H9 (cell line): ENCODE data around the gene ABR. TPM values are rescaled to one million over a fixed set of nuclear protein-coding genes. Genes with fewer than 3 reads are reported as not detected.
A peak's percentile ranks its signal among the peaks of the same experiment; 100 is the strongest.

Experiments
- DNase-seq: peaks from one replicate; pipeline ENCODE4 v3.0.0-alpha.2; 2017
- H2AFZ ChIP-seq: one replicate; pipeline ENCODE4 v1.6.1; 2013; ENCODE audit warnings: mild to moderate bottlenecking, low read length, control low read depth, moderate library complexity
- H2AK5ac ChIP-seq: 2 replicates; pipeline ENCODE4 v1.6.1; 2013; ENCODE audit warnings: low read length, control low read depth, mixed read lengths; ENCODE audit not compliant: insufficient read length
- H2BK120ac ChIP-seq: one replicate; pipeline ENCODE4 v1.6.1; 2013; ENCODE audit warnings: low read depth, mild to moderate bottlenecking, low read length, control low read depth, inconsistent platforms; ENCODE audit not compliant: poor library complexity, severe bottlenecking
- H2BK12ac ChIP-seq: 2 replicates; pipeline ENCODE4 v1.6.1; 2013; ENCODE audit warnings: low read length, control low read depth, mixed read lengths, low read depth; ENCODE audit not compliant: insufficient read length
- H2BK15ac ChIP-seq: 2 replicates; pipeline ENCODE4 v1.6.1; 2013; ENCODE audit warnings: low read depth, low read length, control low read depth
- H2BK20ac ChIP-seq: one replicate; pipeline ENCODE4 v1.6.1; 2013; ENCODE audit warnings: low read depth, mild to moderate bottlenecking, low read length, control low read depth, inconsistent platforms; ENCODE audit not compliant: poor library complexity, severe bottlenecking
- H2BK5ac ChIP-seq: 2 replicates; pipeline ENCODE4 v1.6.1; 2013; ENCODE audit warnings: low read length, control low read depth, mixed read lengths; ENCODE audit not compliant: insufficient read length
- H3K14ac ChIP-seq: 2 replicates; pipeline ENCODE4 v1.6.1; 2013; ENCODE audit warnings: low read length, control low read depth; ENCODE audit not compliant: insufficient read depth
- H3K18ac ChIP-seq: 2 replicates; pipeline ENCODE4 v1.6.1; 2013; ENCODE audit warnings: low read depth, mild to moderate bottlenecking, mixed read lengths, low read length, control low read depth; ENCODE audit not compliant: insufficient read length
- H3K23ac ChIP-seq: 2 replicates; pipeline ENCODE4 v1.6.1; 2013; ENCODE audit warnings: low read length, control low read depth, mixed read lengths, low read depth; ENCODE audit not compliant: insufficient read length
- H3K23me2 ChIP-seq: 2 replicates; pipeline ENCODE4 v1.6.1; 2013; ENCODE audit warnings: low read depth, mild to moderate bottlenecking, mixed read lengths, low read length, control low read depth; ENCODE audit not compliant: insufficient read length, poor library complexity, severe bottlenecking
- H3K27ac ChIP-seq: 2 replicates; pipeline ENCODE4 v1.5.1; 2013; ENCODE audit warnings: low read length, control low read depth, mixed read lengths, low read depth; ENCODE audit not compliant: insufficient read length
- H3K27me3 ChIP-seq: 2 replicates; pipeline ENCODE4 v1.6.1; 2013; ENCODE audit warnings: low read length, control low read depth, inconsistent platforms; ENCODE audit not compliant: insufficient read depth
- H3K4ac ChIP-seq: 2 replicates; pipeline ENCODE4 v1.6.1; 2013; ENCODE audit warnings: low read depth, mild to moderate bottlenecking, control low read depth, inconsistent platforms, low read length, moderate library complexity
- H3K4me1 ChIP-seq: 2 replicates; pipeline ENCODE4 v1.6.1; 2013; ENCODE audit warnings: low read length, control low read depth, inconsistent platforms; ENCODE audit not compliant: insufficient read depth
- H3K4me2 ChIP-seq: 2 replicates; pipeline ENCODE4 v1.6.1; 2013; ENCODE audit warnings: low read length, control low read depth, mixed read lengths; ENCODE audit not compliant: insufficient read length, insufficient read depth
- H3K56ac ChIP-seq: 2 replicates; pipeline ENCODE4 v1.6.1; 2013; ENCODE audit warnings: low read depth, mild to moderate bottlenecking, mixed read lengths, low read length, control low read depth; ENCODE audit not compliant: insufficient read length
- H3K79me1 ChIP-seq: 2 replicates; pipeline ENCODE4 v1.6.1; 2013; ENCODE audit warnings: low read depth, mild to moderate bottlenecking, moderate library complexity, low read length, control low read depth, inconsistent platforms; ENCODE audit not compliant: insufficient read depth, poor library complexity, severe bottlenecking
- H3K79me2 ChIP-seq: 2 replicates; pipeline ENCODE4 v1.6.1; 2013; ENCODE audit warnings: low read length, control low read depth, inconsistent platforms; ENCODE audit not compliant: insufficient read depth
- H3K9ac ChIP-seq: 2 replicates; pipeline ENCODE4 v1.6.1; 2013; ENCODE audit warnings: low read length, control low read depth, mixed read lengths; ENCODE audit not compliant: insufficient read length; ENCODE audit errors: extremely low read depth
- H3K9me3 ChIP-seq: one replicate; pipeline ENCODE4 v1.6.1; 2013; ENCODE audit warnings: low read depth, low read length, inconsistent platforms; ENCODE audit not compliant: control insufficient read depth
- H3T11ph ChIP-seq: one replicate; pipeline ENCODE4 v1.6.1; 2013; ENCODE audit warnings: mild to moderate bottlenecking, low read length, control low read depth, inconsistent platforms
- H4K20me1 ChIP-seq: one replicate; pipeline ENCODE4 v1.6.1; 2013; ENCODE audit not compliant: control insufficient read depth, insufficient read length, insufficient read depth
- H4K5ac ChIP-seq: 2 replicates; pipeline ENCODE4 v1.6.1; 2013; ENCODE audit warnings: low read depth, mild to moderate bottlenecking, mixed read lengths, low read length, control low read depth; ENCODE audit not compliant: insufficient read length
- H4K8ac ChIP-seq: replicated peaks from 2 replicates; pipeline ENCODE4 v1.6.1; 2013; ENCODE audit warnings: low read length, control low read depth, mixed read lengths, low read depth; ENCODE audit not compliant: insufficient read length
- H4K91ac ChIP-seq: 2 replicates; pipeline ENCODE4 v1.6.1; 2013; ENCODE audit warnings: low read depth, mild to moderate bottlenecking, moderate library complexity, mixed read lengths, low read length, control low read depth; ENCODE audit not compliant: insufficient read length
- H3K27ac Mint-ChIP-seq, 3 experiments: 2 replicates in 2 of 3; 3 replicates in 1 of 3; pipeline ENCODE4 v1.8.0; 2020 to 2021; ENCODE audit warnings: mixed read lengths in 3 of 3, mild to moderate bottlenecking in 1 of 3, moderate library complexity in 1 of 3
- H3K27me3 Mint-ChIP-seq: 2 replicates; pipeline ENCODE4 v1.8.0; 2021; ENCODE audit warnings: low read depth, mild to moderate bottlenecking, moderate library complexity, mixed read lengths
- H3K36me3 Mint-ChIP-seq, 3 experiments: 2 replicates in 2 of 3; 3 replicates in 1 of 3; pipeline ENCODE4 v1.8.0; 2020 to 2021; ENCODE audit warnings: low read depth in 3 of 3, mixed read lengths in 3 of 3; ENCODE audit not compliant: insufficient read depth in 1 of 3
- H3K4me1 Mint-ChIP-seq, 2 experiments: 2 replicates each; pipeline ENCODE4 v1.8.0; 2020; ENCODE audit warnings: mixed read lengths in 2 of 2
- H3K4me3 Mint-ChIP-seq, 2 experiments: 2 replicates in 1 of 2; 3 replicates in 1 of 2; pipeline ENCODE4 v1.8.0; 2020 to 2021; ENCODE audit warnings: mild to moderate bottlenecking in 2 of 2, mixed read lengths in 2 of 2, moderate library complexity in 1 of 2
- H3K9me3 Mint-ChIP-seq, 2 experiments: 2 replicates in 1 of 2; 3 replicates in 1 of 2; pipeline ENCODE4 v1.8.0; 2020; ENCODE audit warnings: mild to moderate bottlenecking in 2 of 2, mixed read lengths in 2 of 2, moderate library complexity in 1 of 2
- WGBS: extraction: QIAGEN DNeasy Blood & Tissue Kit; methylation state at CpG from one replicate; pipeline ENCODE4 v1.1.7; 2013; ENCODE audit warnings: missing lambda C conversion rate, low lambda C conversion rate, mixed read lengths; ENCODE audit not compliant: insufficient read length; ENCODE audit errors: extremely low coverage; 5-methylcytosine and 5-hydroxymethylcytosine counted together
- total RNA-seq: library from RNA; stranded (reverse); gene quantifications from 2 replicates; pipeline ENCODE4 v1.2.1, GENCODE V29; 2021
- TF ChIP-seq, protein P1 (sequence below): fragments of 200-600 bp; sonication (generic); conservative IDR thresholded peaks from 3 replicates; pipeline ENCODE4 v1.8.0; 2021; ENCODE audit warnings: antibody characterized with exemption, mild to moderate bottlenecking

The ABR gene
- total RNA-seq, 1 experiment from 2014 or later: 34.7 TPM

- H3K9ac ChIP-seq: no peak overlapping the region
- no peak overlapping the region for H3K18ac ChIP-seq
- no peaks in the 10 kb centered on the region for H3K79me1 ChIP-seq
- peaks cover 2 to 4% (median 2%) of the 10 kb centered on the region in 3 experiments; a peak in 4 of 7 replicates for H3K36me3 Mint-ChIP-seq
- H2BK12ac ChIP-seq: no peak overlapping the region
- no peak overlapping the region for H4K91ac ChIP-seq
- H2BK20ac ChIP-seq: no peak overlapping the region
- no CpG with 5 or more reads among the region's 5 CpGs for WGBS
- no peak overlapping the region for H3K4ac ChIP-seq
- no peak overlapping the region for H4K8ac ChIP-seq
- no peak overlapping the region for H2BK5ac ChIP-seq
- no peak for DNase-seq
- no peak overlapping the region for H2BK120ac ChIP-seq
- no peak overlapping the region for H2BK15ac ChIP-seq
- H4K5ac ChIP-seq: no peak overlapping the region
- H3K56ac ChIP-seq: no peak overlapping the region
- TF ChIP-seq, protein P1, sequence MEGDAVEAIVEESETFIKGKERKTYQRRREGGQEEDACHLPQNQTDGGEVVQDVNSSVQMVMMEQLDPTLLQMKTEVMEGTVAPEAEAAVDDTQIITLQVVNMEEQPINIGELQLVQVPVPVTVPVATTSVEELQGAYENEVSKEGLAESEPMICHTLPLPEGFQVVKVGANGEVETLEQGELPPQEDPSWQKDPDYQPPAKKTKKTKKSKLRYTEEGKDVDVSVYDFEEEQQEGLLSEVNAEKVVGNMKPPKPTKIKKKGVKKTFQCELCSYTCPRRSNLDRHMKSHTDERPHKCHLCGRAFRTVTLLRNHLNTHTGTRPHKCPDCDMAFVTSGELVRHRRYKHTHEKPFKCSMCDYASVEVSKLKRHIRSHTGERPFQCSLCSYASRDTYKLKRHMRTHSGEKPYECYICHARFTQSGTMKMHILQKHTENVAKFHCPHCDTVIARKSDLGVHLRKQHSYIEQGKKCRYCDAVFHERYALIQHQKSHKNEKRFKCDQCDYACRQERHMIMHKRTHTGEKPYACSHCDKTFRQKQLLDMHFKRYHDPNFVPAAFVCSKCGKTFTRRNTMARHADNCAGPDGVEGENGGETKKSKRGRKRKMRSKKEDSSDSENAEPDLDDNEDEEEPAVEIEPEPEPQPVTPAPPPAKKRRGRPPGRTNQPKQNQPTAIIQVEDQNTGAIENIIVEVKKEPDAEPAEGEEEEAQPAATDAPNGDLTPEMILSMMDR: no peak
- H3K4me1 Mint-ChIP-seq: peaks cover 7 to 12% of the 10 kb centered on the region in 2 experiments
- H3K14ac ChIP-seq: no peak overlapping the region
- peaks cover 41% of the 10 kb centered on the region for H3K27me3 ChIP-seq
- peaks cover 6 to 8% of the 10 kb centered on the region in 2 experiments; a peak in 4 of 5 replicates for H3K9me3 Mint-ChIP-seq
- H3T11ph ChIP-seq: no peak overlapping the region
- H2AFZ ChIP-seq: no peak overlapping the region
- H2AK5ac ChIP-seq: no peak overlapping the region
- no peaks in the 10 kb centered on the region for H3K9me3 ChIP-seq
- no peak overlapping the region for H3K27ac Mint-ChIP-seq
- peak overlapping the region in 1 of 2 experiments; percentile 85; a peak in 1 of 5 replicates for H3K4me3 Mint-ChIP-seq
- H3K4me2 ChIP-seq: no peak overlapping the region
- no peaks in the 10 kb centered on the region for H3K79me2 ChIP-seq
- peaks cover 3% of the 10 kb centered on the region for H3K23me2 ChIP-seq
- H3K4me1 ChIP-seq: no peaks in the 10 kb centered on the region
- H3K27me3 Mint-ChIP-seq: peaks cover 92% of the 10 kb centered on the region
- H3K27ac ChIP-seq: no peak overlapping the region
- H4K20me1 ChIP-seq: no peaks in the 10 kb centered on the region
- no peak overlapping the region for H3K23ac ChIP-seq
These were observed 47.6 kb upstream of the ABR start for GRCh38 chr17:1227365-1227764.
